ENCODE results near the gene DCAF17. TPM values are rescaled to one million over a fixed set of nuclear protein-coding genes. Genes with fewer than 3 reads are reported as not detected.
A peak's percentile ranks its signal among the peaks of the same experiment; 100 is the strongest.

DCAF17 gene, protein sequence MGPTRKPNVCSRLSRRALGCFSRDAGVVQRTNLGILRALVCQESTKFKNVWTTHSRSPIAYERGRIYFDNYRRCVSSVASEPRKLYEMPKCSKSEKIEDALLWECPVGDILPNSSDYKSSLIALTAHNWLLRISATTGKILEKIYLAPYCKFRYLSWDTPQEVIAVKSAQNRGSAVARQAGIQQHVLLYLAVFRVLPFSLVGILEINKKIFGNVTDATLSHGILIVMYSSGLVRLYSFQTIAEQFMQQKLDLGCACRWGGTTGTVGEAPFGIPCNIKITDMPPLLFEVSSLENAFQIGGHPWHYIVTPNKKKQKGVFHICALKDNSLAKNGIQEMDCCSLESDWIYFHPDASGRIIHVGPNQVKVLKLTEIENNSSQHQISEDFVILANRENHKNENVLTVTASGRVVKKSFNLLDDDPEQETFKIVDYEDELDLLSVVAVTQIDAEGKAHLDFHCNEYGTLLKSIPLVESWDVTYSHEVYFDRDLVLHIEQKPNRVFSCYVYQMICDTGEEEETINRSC
- 15.1 and 22.9 TPM in 2 replicates for total RNA-seq (2014; rRNA removed; shearing (Covaris generic))

DNA sequence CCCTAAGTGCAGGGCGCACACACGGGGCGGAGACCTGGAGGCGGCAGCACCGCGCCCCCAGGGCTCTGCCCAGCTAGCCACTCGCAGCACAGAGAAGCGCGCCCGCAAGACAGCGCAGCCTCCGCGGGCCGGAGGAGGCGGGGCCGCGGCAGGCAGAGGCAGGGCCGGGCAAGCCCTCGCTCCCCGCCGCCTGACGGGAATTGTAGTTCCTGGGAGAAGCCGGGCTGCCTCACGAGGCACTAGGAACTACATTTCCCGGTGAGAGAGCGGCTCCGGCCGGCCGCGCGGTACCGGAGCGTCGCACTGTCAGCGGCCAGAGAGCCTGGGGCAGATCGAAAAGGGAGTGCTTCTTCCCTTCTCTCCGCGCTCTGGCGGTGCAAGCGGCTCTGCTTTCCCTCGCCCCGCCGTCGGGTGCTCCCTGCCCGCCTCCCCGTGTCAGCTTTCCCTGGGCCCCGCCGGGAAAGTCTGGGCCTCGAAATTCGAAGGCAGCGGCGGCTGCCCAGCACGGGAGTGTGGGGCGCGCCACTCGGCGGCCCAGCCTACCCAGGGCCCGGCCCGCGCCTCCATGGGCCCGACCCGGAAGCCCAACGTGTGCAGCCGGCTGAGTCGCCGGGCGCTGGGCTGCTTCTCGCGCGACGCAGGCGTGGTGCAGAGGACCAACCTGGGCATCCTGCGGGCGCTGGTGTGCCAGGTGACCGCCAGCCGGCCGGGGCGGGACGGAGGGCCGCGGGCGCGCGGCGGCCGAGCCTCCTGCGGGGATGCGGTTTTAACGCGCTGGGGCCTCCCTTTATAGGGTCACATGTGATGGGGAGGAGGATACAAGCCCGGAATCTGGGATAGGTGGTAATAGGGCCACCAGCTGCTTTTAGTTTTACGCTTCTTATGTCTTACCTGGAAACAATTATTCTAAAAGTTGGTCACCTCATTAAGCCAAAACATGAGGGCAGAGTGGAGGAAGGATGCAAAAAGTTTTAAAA lies at the start of gene DCAF17:
Gene DCAF17, plus strand, starts transcription at position 214 of the 977 bp plus-strand sequence. Its CDS starts 352 bp downstream, at position 566.
- peaks cover 9% of the 10 kb centered on the region for H3K36me3 ChIP-seq (replicated peaks; ENCODE audit: control insufficient read depth, insufficient read depth, low read length)
- peak; percentile 94 for DNase-seq
- H3K4me3 ChIP-seq (ENCODE audit: insufficient read depth, low read depth, low read length): peak within 1 kb of the TSS; percentile 85
- H3K27me3 ChIP-seq (ENCODE audit: control insufficient read depth, insufficient read depth, low read length): no peaks in the 10 kb centered on the region

GRCh38 chr2:171386627-171387026 lies 47.4 kb upstream of the DCAF17 start:
- no peak for DNase-seq
- Histone ChIP-seq H3K4me3 (ENCODE audit: insufficient read depth, low read depth, low read length) (peak overlapping the region; percentile 19), H3K36me3 (replicated peaks; ENCODE audit: control insufficient read depth, insufficient read depth, low read length) (no peaks in the 10 kb centered on the region), H3K27me3 (ENCODE audit: control insufficient read depth, insufficient read depth, low read length) (no peaks in the 10 kb centered on the region)

DNA sequence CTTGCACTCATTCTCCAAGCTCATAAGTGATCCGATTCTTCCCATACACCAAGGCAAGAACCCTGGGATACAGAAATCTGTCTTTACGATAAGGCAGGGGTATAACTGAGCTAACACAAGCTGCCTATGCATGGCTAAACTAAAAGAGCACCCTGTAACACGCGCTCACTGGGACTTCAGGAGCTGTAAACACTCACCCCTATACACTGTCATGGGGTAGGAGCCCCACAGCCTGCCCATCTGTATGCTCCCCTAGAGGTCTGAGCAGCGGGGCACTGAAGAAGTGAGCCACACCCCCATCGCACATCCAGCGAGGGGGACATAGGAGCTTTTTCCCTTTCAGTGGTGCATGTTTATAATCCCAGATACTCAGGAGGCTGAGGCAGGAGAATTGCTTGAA lies 47.0 kb upstream of the DCAF17 start:
- Histone ChIP-seq H3K4me3 (ENCODE audit: insufficient read depth, low read depth, low read length) (no peak overlapping the region; the same call in 1 of the 2 replicates), H3K27me3 (ENCODE audit: control insufficient read depth, insufficient read depth, low read length) (no peaks in the 10 kb centered on the region)
- DNase-seq: no peak

GRCh38 chr2:171389325-171389724 lies 44.7 kb upstream of the DCAF17 start:
- DNase-seq: no peak
- no peaks in the 10 kb centered on the region for H3K36me3 ChIP-seq (replicated peaks; ENCODE audit: control insufficient read depth, insufficient read depth, low read length)
- H3K4me3 ChIP-seq (ENCODE audit: insufficient read depth, low read depth, low read length): no peak overlapping the region
- H3K27me3 ChIP-seq (ENCODE audit: control insufficient read depth, insufficient read depth, low read length): no peaks in the 10 kb centered on the region

More for the DNA sequence above, 47.0 kb upstream of the DCAF17 start:
- no peaks in the 10 kb centered on the region for H3K36me3 ChIP-seq (replicated peaks; ENCODE audit: control insufficient read depth, insufficient read depth, low read length)

GRCh38 chr2:171389780-171390179 lies 44.2 kb upstream of the DCAF17 start:
- H3K36me3 ChIP-seq (replicated peaks; ENCODE audit: control insufficient read depth, insufficient read depth, low read length): no peaks in the 10 kb centered on the region
- DNase-seq: no peak
- no peaks in the 10 kb centered on the region for H3K27me3 ChIP-seq (ENCODE audit: control insufficient read depth, insufficient read depth, low read length)
- H3K4me3 ChIP-seq (ENCODE audit: insufficient read depth, low read depth, low read length): no peak overlapping the region

GRCh38 chr2:171390941-171391516 lies 43.0 kb upstream of the DCAF17 start:
- no peaks in the 10 kb centered on the region for H3K27me3 ChIP-seq (ENCODE audit: control insufficient read depth, insufficient read depth, low read length)
- H3K4me3 ChIP-seq (ENCODE audit: insufficient read depth, low read depth, low read length): no peak overlapping the region
- DNase-seq: no peak
- H3K36me3 ChIP-seq (replicated peaks; ENCODE audit: control insufficient read depth, insufficient read depth, low read length): no peaks in the 10 kb centered on the region

- Histone ChIP-seq H3K4me3 (ENCODE audit: insufficient read depth, low read depth, low read length) (no peak overlapping the region), H3K36me3 (replicated peaks; ENCODE audit: control insufficient read depth, insufficient read depth, low read length) (no peaks in the 10 kb centered on the region), H3K27me3 (ENCODE audit: control insufficient read depth, insufficient read depth, low read length) (no peaks in the 10 kb centered on the region)
- DNase-seq: peak; percentile 14
Observed at GRCh38 chr2:171391532-171391931, 42.5 kb upstream of the DCAF17 start.

DNA sequence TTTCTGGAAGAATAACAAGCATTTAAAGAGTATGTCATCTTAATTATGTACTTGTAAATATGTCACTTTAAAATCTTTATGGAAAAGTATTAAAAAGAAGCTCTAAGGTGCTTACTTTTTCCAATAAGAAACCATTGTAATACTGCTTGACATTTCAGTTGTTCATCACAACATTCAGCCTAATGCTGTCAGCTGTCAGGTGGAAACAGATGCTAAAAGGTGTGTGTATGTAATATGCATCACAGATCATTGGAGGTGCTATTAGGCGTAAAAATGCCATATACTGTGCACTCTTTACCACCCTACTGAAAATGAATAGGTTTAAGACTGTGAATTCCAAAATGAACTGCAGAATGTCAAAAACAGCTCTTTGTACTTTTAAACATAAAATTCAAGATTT lies 40.5 kb upstream of the DCAF17 start:
- Histone ChIP-seq H3K4me3 (ENCODE audit: insufficient read depth, low read depth, low read length) (no peak overlapping the region), H3K27me3 (ENCODE audit: control insufficient read depth, insufficient read depth, low read length) (no peaks in the 10 kb centered on the region), H3K36me3 (replicated peaks; ENCODE audit: control insufficient read depth, insufficient read depth, low read length) (no peaks in the 10 kb centered on the region)
- DNase-seq: no peak

DNA sequence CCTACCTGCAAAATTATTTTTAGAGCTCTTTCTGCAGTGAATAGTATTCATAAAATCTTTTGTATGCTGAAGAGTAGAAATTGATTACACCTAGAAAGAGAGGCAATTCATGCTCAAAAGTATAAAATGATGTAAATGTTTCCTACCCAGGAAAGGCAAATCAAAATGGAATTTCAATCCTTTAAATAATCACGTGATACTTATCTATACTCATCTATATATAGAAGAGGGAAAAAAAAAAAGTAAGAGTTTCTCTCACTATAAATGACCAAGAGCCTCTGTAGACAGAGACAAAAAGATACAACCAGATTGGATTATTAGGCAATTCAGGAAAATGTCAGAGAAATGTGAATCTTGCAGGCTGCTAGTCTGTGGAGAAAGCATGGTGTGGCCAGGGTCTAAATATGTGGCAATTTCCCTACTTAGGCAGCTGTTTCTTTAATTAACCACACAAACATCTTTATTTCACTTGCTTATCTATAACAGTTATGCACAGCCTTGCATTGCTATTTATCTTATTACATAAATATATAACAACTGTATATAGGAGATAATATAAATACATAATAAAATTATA lies 39.8 kb upstream of the DCAF17 start:
- DNase-seq: no peak
- Histone ChIP-seq H3K27me3 (ENCODE audit: control insufficient read depth, insufficient read depth, low read length) (no peaks in the 10 kb centered on the region), H3K4me3 (ENCODE audit: insufficient read depth, low read depth, low read length) (no peak overlapping the region), H3K36me3 (replicated peaks; ENCODE audit: control insufficient read depth, insufficient read depth, low read length) (no peaks in the 10 kb centered on the region)

DNA sequence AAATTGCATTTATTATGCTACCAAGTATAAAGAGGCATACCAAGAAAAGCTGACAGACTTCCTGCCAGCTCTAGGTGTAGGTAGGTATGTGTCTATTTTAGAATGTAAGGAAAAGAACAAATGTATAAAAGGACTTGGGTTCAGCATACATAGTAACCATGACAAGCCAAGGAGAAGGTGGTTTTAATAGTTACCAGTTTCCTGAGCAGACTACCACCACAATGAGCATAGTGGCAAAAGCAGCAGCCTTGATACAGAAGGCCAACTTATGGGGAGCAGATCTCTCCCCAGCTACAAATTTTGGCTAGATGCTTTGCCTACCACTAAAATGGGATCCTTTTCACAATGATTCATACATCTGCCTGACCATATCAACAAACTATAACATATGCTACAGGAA lies 34.7 kb upstream of the DCAF17 start:
- no peak for DNase-seq
- no peaks in the 10 kb centered on the region for H3K36me3 ChIP-seq (replicated peaks; ENCODE audit: control insufficient read depth, insufficient read depth, low read length)
- no peak overlapping the region for H3K4me3 ChIP-seq (ENCODE audit: insufficient read depth, low read depth, low read length)
- H3K27me3 ChIP-seq (ENCODE audit: control insufficient read depth, insufficient read depth, low read length): no peaks in the 10 kb centered on the region

DNA sequence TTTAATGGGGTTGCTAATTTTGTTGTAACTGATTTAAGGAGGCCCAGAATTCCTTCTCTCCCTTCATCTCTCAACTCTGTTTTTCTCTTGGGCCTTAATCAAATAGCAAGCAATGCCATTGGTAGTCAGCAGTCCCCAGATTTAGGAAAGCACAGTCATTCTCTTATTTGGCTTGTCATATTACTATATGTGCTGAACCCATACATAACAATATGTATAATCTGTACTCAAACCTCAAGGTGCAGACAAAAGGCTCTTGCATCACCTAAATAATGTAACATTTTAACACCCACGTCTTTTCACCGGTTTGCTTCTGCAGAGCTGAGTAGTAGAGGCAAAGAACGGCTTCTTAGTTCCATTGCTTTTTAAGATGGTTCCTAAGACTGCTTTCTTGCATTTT lies 33.6 kb upstream of the DCAF17 start:
- no peaks in the 10 kb centered on the region for H3K27me3 ChIP-seq (ENCODE audit: control insufficient read depth, insufficient read depth, low read length)
- DNase-seq: no peak
- H3K36me3 ChIP-seq (replicated peaks; ENCODE audit: control insufficient read depth, insufficient read depth, low read length): no peaks in the 10 kb centered on the region
- no peak overlapping the region for H3K4me3 ChIP-seq (ENCODE audit: insufficient read depth, low read depth, low read length)

DNA sequence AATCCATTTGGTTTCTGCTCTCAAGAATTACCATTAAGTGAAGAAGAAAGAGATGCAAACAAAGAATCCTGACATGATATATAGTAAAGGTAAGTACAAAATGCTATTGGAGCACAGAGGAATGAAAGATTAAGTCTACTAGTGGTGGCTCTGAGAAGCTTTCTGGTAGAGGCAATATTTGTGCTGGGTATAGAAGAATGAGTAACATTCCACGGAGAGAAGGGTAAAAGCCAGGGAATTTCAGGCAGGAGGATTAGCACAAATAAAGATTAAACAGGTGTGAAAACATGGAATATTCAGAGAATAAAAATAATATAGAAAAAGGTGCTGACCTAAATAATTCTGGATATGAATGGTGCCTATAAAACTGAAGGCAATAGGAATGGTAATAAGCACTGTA lies 32.1 kb upstream of the DCAF17 start:
- no peaks in the 10 kb centered on the region for H3K27me3 ChIP-seq (ENCODE audit: control insufficient read depth, insufficient read depth, low read length)
- no peak overlapping the region for H3K4me3 ChIP-seq (ENCODE audit: insufficient read depth, low read depth, low read length)
- DNase-seq: no peak
- no peaks in the 10 kb centered on the region for H3K36me3 ChIP-seq (replicated peaks; ENCODE audit: control insufficient read depth, insufficient read depth, low read length)

DNA sequence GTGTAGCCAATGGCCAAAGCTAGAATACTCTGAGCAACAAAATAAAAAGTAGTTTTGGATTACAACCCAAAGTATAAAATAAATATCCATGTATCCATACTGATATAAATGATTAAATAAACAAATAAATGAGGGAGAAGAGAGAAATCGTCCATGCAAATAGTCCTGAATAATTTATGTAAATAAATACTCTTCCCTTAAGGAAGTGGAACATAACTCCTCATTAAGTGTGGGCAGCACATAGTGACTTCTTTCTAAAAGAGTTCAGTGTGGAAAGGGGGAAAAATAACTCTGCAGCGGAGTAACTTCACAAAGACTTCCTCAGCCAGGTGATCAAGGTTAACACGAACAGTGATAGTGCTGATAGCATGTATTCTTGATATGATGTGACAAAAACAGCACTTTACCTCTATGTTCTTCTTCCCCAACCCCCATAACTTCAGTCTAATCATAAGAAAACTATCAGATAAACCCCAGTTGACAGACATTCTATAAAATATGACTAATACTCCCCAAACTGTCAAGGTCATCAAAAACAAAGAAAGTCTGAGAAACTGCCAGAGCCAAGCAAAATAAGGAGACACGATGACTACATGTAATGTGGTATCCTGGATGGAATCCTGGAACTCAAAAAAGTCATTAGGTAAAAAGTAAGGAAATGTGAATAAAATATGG lies 31.0 kb upstream of the DCAF17 start:
- Histone ChIP-seq H3K4me3 (ENCODE audit: insufficient read depth, low read depth, low read length) (no peak overlapping the region), H3K36me3 (replicated peaks; ENCODE audit: control insufficient read depth, insufficient read depth, low read length) (no peaks in the 10 kb centered on the region), H3K27me3 (ENCODE audit: control insufficient read depth, insufficient read depth, low read length) (no peaks in the 10 kb centered on the region)
- DNase-seq: no peak

DNA sequence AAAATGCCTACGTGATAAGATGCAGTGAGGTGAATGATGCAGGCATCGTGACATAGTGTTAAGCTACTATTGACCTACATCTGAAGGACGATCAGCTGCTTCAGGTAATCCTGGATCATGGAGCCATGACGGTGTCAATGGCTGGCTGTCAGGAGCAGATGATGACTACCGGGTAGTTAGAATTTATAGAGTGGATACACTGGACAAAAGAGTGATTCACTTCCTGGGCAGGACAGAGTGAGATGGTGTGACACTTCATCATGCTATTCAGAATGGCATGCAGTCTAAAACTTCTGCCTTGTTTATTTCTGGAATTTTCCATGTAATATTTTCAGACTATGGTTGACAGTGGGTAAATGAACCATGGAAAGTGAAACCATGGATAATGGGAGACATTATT lies 29.8 kb upstream of the DCAF17 start:
- Histone ChIP-seq H3K27me3 (ENCODE audit: control insufficient read depth, insufficient read depth, low read length) (no peaks in the 10 kb centered on the region), H3K4me3 (ENCODE audit: insufficient read depth, low read depth, low read length) (no peak overlapping the region), H3K36me3 (replicated peaks; ENCODE audit: control insufficient read depth, insufficient read depth, low read length) (no peaks in the 10 kb centered on the region)
- no peak for DNase-seq
